ENCODE measurements around the gene ATP1B2.

The ATP1B2 gene

DNA sequence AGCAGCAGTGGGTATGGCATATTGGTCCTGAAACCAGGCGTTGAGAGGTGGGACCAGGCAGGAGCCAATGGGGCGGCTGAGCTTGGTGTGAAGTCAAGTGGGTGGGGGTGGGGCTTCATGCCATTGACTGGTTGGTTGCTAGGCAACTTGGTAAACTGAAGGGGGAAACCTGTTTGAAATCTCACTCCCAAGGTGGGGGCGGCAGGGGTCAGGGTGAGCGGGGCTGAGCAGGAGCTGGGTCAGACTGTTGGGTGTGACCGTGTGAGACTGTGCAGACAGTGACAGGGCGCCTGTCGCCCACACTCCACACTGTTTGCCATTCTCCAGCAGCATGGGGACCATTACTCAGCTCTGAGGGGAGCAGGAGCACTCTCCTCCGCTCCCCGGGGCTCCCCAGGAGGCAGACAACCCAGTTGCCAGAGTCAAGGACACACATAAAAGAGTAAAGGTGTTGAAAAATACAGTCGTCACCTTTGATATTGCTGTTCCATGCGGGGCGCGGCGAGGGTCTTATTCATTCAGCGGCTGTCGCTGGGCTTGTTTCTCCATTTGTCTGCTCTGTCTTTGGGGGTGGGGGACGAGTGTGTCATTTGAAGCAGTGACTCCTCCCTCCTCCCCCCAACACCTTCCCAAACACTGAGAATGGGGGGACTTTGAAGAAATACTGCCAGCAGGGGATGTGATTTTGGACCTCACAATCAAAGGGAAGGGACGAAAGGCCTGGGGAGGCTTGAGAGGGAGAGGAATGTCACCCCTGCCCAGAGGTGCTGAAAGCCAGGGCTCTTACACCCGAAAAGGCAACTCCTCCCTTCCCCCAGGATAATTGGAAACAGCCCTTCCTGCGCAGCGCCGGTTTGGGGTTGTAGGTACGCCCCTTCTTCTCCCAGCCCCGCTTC lies 53.1 kb downstream of the ATP1B2 start:
- TF ChIP-seq, protein P1, sequence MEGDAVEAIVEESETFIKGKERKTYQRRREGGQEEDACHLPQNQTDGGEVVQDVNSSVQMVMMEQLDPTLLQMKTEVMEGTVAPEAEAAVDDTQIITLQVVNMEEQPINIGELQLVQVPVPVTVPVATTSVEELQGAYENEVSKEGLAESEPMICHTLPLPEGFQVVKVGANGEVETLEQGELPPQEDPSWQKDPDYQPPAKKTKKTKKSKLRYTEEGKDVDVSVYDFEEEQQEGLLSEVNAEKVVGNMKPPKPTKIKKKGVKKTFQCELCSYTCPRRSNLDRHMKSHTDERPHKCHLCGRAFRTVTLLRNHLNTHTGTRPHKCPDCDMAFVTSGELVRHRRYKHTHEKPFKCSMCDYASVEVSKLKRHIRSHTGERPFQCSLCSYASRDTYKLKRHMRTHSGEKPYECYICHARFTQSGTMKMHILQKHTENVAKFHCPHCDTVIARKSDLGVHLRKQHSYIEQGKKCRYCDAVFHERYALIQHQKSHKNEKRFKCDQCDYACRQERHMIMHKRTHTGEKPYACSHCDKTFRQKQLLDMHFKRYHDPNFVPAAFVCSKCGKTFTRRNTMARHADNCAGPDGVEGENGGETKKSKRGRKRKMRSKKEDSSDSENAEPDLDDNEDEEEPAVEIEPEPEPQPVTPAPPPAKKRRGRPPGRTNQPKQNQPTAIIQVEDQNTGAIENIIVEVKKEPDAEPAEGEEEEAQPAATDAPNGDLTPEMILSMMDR (conservative IDR thresholded peaks at IDR 0.05; ENCODE audit: low read depth, low read length): no peak
- no peak overlapping the region for H3K4me3 ChIP-seq (ENCODE audit: low read length)
- no peak for DNase-seq (ENCODE audit: low read depth)

GRCh38 chr17:7704601-7705268 lies 54.0 kb downstream of the ATP1B2 start, which contains the start of gene EFNB3:
EFNB3 (plus strand) TSS chr17:7705202; CDS start chr17:7705599, 397 bp downstream.
- TF ChIP-seq, protein P1 (conservative IDR thresholded peaks at IDR 0.05; ENCODE audit: low read depth, low read length): no peak
- H3K4me3 ChIP-seq (ENCODE audit: low read length): peak within 1 kb of the TSS; percentile 47

GRCh38 chr17:7705269-7706255 lies 54.8 kb downstream of the ATP1B2 start:
- no peak for DNase-seq (ENCODE audit: low read depth)
- peak overlapping the region; percentile 47 for H3K4me3 ChIP-seq (ENCODE audit: low read length)
- TF ChIP-seq, protein P1 (conservative IDR thresholded peaks at IDR 0.05; ENCODE audit: low read depth, low read length): no peak

More at GRCh38 chr17:7704601-7705268, 54.0 kb downstream of the ATP1B2 start, which contains the start of gene EFNB3:
- no peak for DNase-seq (ENCODE audit: low read depth)

GRCh38 chr17:7706631-7707354 lies 56.1 kb downstream of the ATP1B2 start:
- DNase-seq (ENCODE audit: low read depth): no peak
- TF ChIP-seq, protein P1 (conservative IDR thresholded peaks at IDR 0.05; ENCODE audit: low read depth, low read length): no peak
- H3K4me3 ChIP-seq (ENCODE audit: low read length): no peak overlapping the region
